GM12878 (cell line): ENCODE data around the gene HERC2. TPM values are rescaled to one million over a fixed set of nuclear protein-coding genes. Genes with fewer than 3 reads are reported as not detected.

Experiments
- CBX3 ChIP-seq: fragments of 200-600 bp; sonication (generic); IDR thresholded peaks from 2 replicates; pipeline ENCODE4 v1.6.1; 2016; ENCODE audit warnings: low read depth, borderline replicate concordance
- FOXK2 ChIP-seq: fragments of 450-650 bp; IDR thresholded peaks from 2 replicates; pipeline ENCODE4 v1.6.1; 2017; ENCODE audit warnings: mild to moderate bottlenecking, moderate library complexity
- SKIL ChIP-seq: fragments of 450-650 bp; IDR thresholded peaks from 2 replicates; pipeline ENCODE4 v1.6.1; 2017; ENCODE audit warnings: mild to moderate bottlenecking, low read depth, inconsistent platforms; ENCODE audit not compliant: poor library complexity, severe bottlenecking
- TARDBP ChIP-seq: IDR thresholded peaks from 2 replicates; pipeline ENCODE4 v1.6.1; 2016; ENCODE audit warnings: borderline replicate concordance
- polyA plus RNA-seq, 11 experiments: library from polyadenylated mRNA; depleted of rRNA in 4 of 11; unstranded in 6 of 11; stranded (reverse) in 5 of 11; fragments of >200 nt; fragmentation: Nextera tagmentation in 4 of 11; fragmentation: Illumina TruSeq in 1 of 11; extraction: Ambion mirVana in 4 of 11; extraction: Trizol in 1 of 11; gene quantifications; 1 replicate in 1 of 11; 2 replicates in 10 of 11; pipeline versions ENCODE4 v1.2.1 to v1.2.3, GENCODE V29; 2011 to 2016; ENCODE audit warnings: inconsistent platforms in 2 of 11, missing spikeins in 2 of 11, low read depth in 1 of 11
- total RNA-seq, 4 experiments: library from RNA; depleted of rRNA in 3 of 4; stranded (reverse); fragments of >200 nt in 3 of 4; fragmentation: Illumina TruSeq in 1 of 4; extraction: Trizol in 1 of 4; gene quantifications; 2 replicates each; pipeline versions ENCODE4 v1.2.1 to v1.2.3, GENCODE V29; 2013 to 2021
- TF ChIP-seq, protein P1 (sequence below): fragments of 450-650 bp; IDR thresholded peaks from 2 replicates; pipeline ENCODE4 v1.6.1; 2018; ENCODE audit warnings: borderline replicate concordance, mild to moderate bottlenecking; ENCODE audit not compliant: partially characterized antibody
- TF ChIP-seq, protein P2 (sequence below): fragments of 450-650 bp; IDR thresholded peaks from 2 replicates; pipeline ENCODE4 v1.6.1; 2017; ENCODE audit warnings: mild to moderate bottlenecking, moderate library complexity

Gene HERC2
- total and polyA plus RNA-seq, 10 of the 15 experiments (the other 5 are each of a cell fraction or from before 2014, with no cell fraction given), result 6.1 to 39.0 (median 24.0) TPM

- no peak for TF ChIP-seq CBX3
- no peak for TF ChIP-seq FOXK2
- TF ChIP-seq, protein P1, sequence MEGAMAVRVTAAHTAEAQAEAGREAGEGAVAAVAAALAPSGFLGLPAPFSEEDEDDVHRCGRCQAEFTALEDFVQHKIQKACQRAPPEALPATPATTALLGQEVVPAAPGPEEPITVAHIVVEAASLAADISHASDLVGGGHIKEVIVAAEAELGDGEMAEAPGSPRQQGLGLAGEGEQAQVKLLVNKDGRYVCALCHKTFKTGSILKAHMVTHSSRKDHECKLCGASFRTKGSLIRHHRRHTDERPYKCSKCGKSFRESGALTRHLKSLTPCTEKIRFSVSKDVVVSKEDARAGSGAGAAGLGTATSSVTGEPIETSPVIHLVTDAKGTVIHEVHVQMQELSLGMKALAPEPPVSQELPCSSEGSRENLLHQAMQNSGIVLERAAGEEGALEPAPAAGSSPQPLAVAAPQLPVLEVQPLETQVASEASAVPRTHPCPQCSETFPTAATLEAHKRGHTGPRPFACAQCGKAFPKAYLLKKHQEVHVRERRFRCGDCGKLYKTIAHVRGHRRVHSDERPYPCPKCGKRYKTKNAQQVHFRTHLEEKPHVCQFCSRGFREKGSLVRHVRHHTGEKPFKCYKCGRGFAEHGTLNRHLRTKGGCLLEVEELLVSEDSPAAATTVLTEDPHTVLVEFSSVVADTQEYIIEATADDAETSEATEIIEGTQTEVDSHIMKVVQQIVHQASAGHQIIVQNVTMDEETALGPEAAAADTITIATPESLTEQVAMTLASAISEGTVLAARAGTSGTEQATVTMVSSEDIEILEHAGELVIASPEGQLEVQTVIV, result no peak
- no peak for TF ChIP-seq SKIL
- TF ChIP-seq, protein P2, sequence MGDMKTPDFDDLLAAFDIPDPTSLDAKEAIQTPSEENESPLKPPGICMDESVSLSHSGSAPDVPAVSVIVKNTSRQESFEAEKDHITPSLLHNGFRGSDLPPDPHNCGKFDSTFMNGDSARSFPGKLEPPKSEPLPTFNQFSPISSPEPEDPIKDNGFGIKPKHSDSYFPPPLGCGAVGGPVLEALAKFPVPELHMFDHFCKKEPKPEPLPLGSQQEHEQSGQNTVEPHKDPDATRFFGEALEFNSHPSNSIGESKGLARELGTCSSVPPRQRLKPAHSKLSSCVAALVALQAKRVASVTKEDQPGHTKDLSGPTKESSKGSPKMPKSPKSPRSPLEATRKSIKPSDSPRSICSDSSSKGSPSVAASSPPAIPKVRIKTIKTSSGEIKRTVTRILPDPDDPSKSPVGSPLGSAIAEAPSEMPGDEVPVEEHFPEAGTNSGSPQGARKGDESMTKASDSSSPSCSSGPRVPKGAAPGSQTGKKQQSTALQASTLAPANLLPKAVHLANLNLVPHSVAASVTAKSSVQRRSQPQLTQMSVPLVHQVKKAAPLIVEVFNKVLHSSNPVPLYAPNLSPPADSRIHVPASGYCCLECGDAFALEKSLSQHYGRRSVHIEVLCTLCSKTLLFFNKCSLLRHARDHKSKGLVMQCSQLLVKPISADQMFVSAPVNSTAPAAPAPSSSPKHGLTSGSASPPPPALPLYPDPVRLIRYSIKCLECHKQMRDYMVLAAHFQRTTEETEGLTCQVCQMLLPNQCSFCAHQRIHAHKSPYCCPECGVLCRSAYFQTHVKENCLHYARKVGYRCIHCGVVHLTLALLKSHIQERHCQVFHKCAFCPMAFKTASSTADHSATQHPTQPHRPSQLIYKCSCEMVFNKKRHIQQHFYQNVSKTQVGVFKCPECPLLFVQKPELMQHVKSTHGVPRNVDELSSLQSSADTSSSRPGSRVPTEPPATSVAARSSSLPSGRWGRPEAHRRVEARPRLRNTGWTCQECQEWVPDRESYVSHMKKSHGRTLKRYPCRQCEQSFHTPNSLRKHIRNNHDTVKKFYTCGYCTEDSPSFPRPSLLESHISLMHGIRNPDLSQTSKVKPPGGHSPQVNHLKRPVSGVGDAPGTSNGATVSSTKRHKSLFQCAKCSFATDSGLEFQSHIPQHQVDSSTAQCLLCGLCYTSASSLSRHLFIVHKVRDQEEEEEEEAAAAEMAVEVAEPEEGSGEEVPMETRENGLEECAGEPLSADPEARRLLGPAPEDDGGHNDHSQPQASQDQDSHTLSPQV, result no peak
- TF ChIP-seq TARDBP, result no peak
Observed at GRCh38 chr15:28098766-28099554, 223.0 kb downstream of the HERC2 start, which contains the start of gene OCA2 (continued).
